SK-N-SH (cell line): Measurements from ENCODE around the gene PLLP. TPM values are rescaled to one million over a fixed set of nuclear protein-coding genes. Genes with fewer than 3 reads are reported as not detected.

Source experiments
- CTCF ChIA-PET: fragments of 300-600, 350-600 bp; formaldehyde crosslinking; extraction: SDS; loops from one replicate; lab custom pipeline; 2021; lab: Yijun Ruan, JAX
- POLR2A ChIA-PET: fragments of 350-600 bp; sonication (Branson Sonifier 250); formaldehyde crosslinking; extraction: SDS; loops from one replicate; lab custom pipeline; 2020; ENCODE audit warnings: antibody characterized with exemption, inconsistent platforms; lab: Yijun Ruan, JAX
- DNase-seq: peaks from one replicate; pipeline ENCODE4 v3.0.0; 2012
- H2AFZ ChIP-seq: fragments of 200-600 bp; sonication (generic); 2 replicates; pipeline ENCODE4 v1.8.1; 2016; ENCODE audit warnings: antibody characterized with exemption, mild to moderate bottlenecking, low read depth
- H3F3A ChIP-seq: fragments of 200-600 bp; sonication (generic); replicated peaks from 2 replicates; pipeline ENCODE3; 2016; ENCODE audit warnings: antibody characterized with exemption, mild to moderate bottlenecking; ENCODE audit not compliant: insufficient read depth
- H3K27ac ChIP-seq, 2 experiments: fragments of 200-500 bp in 1 of 2; fragments of 200-600 bp in 1 of 2; sonication (Bioruptor generic) in 1 of 2; sonication (generic), shearing (Covaris generic) in 1 of 2; 2 replicates each; pipeline versions ENCODE4 v1.5.1 to v1.6.1; 2014 to 2016; ENCODE audit warnings: low read depth in 2 of 2, inconsistent platforms in 1 of 2, low read length in 1 of 2, mild to moderate bottlenecking in 1 of 2, mixed read lengths in 1 of 2
- H3K27me3 ChIP-seq: fragments of 200-600 bp; sonication (generic), shearing (Covaris generic); 2 replicates; pipeline ENCODE4 v1.6.1; 2016; ENCODE audit warnings: mixed run types; ENCODE audit not compliant: insufficient read depth
- H3K36me3 ChIP-seq, 2 experiments: fragments of 200-500 bp in 1 of 2; fragments of 200-600 bp in 1 of 2; sonication (Bioruptor generic) in 1 of 2; sonication (generic) in 1 of 2; replicated peaks in 1 of 2; 2 replicates each; pipeline versions ENCODE3 to v1.5.1; 2014 to 2016; ENCODE audit warnings: low read length in 1 of 2, mild to moderate bottlenecking in 1 of 2; ENCODE audit not compliant: insufficient read depth in 2 of 2, control insufficient read depth in 1 of 2
- H3K4me1 ChIP-seq, 2 experiments: fragments of 200-500 bp in 1 of 2; fragments of 200-600 bp in 1 of 2; sonication (Bioruptor generic) in 1 of 2; sonication (generic), shearing (Covaris generic) in 1 of 2; 2 replicates each; pipeline versions ENCODE4 v1.5.1 to v1.6.1; 2014 to 2016; ENCODE audit warnings: low read depth in 1 of 2, low read length in 1 of 2, mixed run types in 1 of 2; ENCODE audit not compliant: insufficient read depth in 2 of 2, control insufficient read depth in 1 of 2
- H3K4me2 ChIP-seq: fragments of 200-600 bp; sonication (generic), shearing (Covaris generic); 2 replicates; pipeline ENCODE4 v1.6.1; 2017; ENCODE audit warnings: mixed run types
- H3K4me3 ChIP-seq, 2 experiments: fragments of 200-500 bp in 1 of 2; fragments of 200-600 bp in 1 of 2; sonication (Bioruptor generic) in 1 of 2; sonication (generic), shearing (Covaris generic) in 1 of 2; 2 replicates each; pipeline versions ENCODE4 v1.5.1 to v1.8.1; 2014 to 2016; ENCODE audit warnings: low read depth in 2 of 2, inconsistent platforms in 1 of 2, low read length in 1 of 2, mild to moderate bottlenecking in 1 of 2, mixed read lengths in 1 of 2, moderate library complexity in 1 of 2
- H3K79me2 ChIP-seq: fragments of 200-600 bp; sonication (generic); 2 replicates; pipeline ENCODE4 v1.8.1; 2017; ENCODE audit warnings: mild to moderate bottlenecking; ENCODE audit not compliant: insufficient read depth
- H3K9ac ChIP-seq: fragments of 200-600 bp; sonication (generic); 2 replicates; pipeline ENCODE4 v1.6.1; 2017; ENCODE audit warnings: mixed run types
- H3K9me2 ChIP-seq: fragments of 200-600 bp; sonication (generic); 2 replicates; pipeline ENCODE4 v1.6.1; 2017; ENCODE audit warnings: mixed run types
- H3K9me3 ChIP-seq: fragments of 200-600 bp; sonication (generic); 2 replicates; pipeline ENCODE4 v1.6.1; 2017; ENCODE audit warnings: mixed run types, mild to moderate bottlenecking, moderate library complexity
- H4K20me1 ChIP-seq: fragments of 200-600 bp; sonication (generic); 2 replicates; pipeline ENCODE4 v1.6.1; 2017; ENCODE audit warnings: mild to moderate bottlenecking, mixed run types; ENCODE audit not compliant: insufficient read depth
- ELF1 ChIP-seq: IDR thresholded peaks from 2 replicates; pipeline ENCODE4 v1.4.0; 2012
- EP300 ChIP-seq, 2 experiments: IDR thresholded peaks; 2 replicates each; pipeline versions ENCODE4 v1.4.0 to v1.6.1; 2012; ENCODE audit warnings: borderline replicate concordance in 1 of 2, low read depth in 1 of 2, low read length in 1 of 2
- GABPA ChIP-seq: IDR thresholded peaks from 2 replicates; pipeline ENCODE4 v1.4.0; 2012; ENCODE audit warnings: low read depth, mild to moderate bottlenecking
- MXI1 ChIP-seq: IDR thresholded peaks from 2 replicates; pipeline ENCODE4 v1.6.1; 2012; ENCODE audit warnings: mild to moderate bottlenecking, low read depth, low read length, improper control_type of control experiment
- NFIC ChIP-seq: IDR thresholded peaks from 2 replicates; pipeline ENCODE4 v1.4.0; 2012; ENCODE audit warnings: borderline replicate concordance
- RAD21 ChIP-seq: IDR thresholded peaks from 2 replicates; pipeline ENCODE4 v1.6.1; 2012; ENCODE audit warnings: mild to moderate bottlenecking, low read length
- RCOR1 ChIP-seq: fragments of 150-350 bp; IDR thresholded peaks from 2 replicates; pipeline ENCODE4 v1.6.1; 2017; ENCODE audit warnings: antibody characterized with exemption, low read length
- RFX5 ChIP-seq: IDR thresholded peaks from 2 replicates; pipeline ENCODE4 v1.6.1; 2012; ENCODE audit warnings: mild to moderate bottlenecking, improper control_type of control experiment, low read length
- RXRA ChIP-seq: IDR thresholded peaks from 2 replicates; pipeline ENCODE4 v1.4.0; 2012; ENCODE audit warnings: low read depth, mild to moderate bottlenecking, borderline replicate concordance
- TAF1 ChIP-seq: IDR thresholded peaks from 2 replicates; pipeline ENCODE4 v1.6.1; 2012; ENCODE audit warnings: low read depth, mild to moderate bottlenecking, low read length, moderate library complexity, borderline replicate concordance
- TEAD4 ChIP-seq: IDR thresholded peaks from 2 replicates; pipeline ENCODE4 v1.4.0; 2012; ENCODE audit warnings: mild to moderate bottlenecking, borderline replicate concordance; ENCODE audit not compliant: insufficient read depth
- WGBS: methylation state at CpG from one replicate; pipeline ENCODE4 v1.1.6; 2017; ENCODE audit warnings: low lambda C conversion rate; 5-methylcytosine and 5-hydroxymethylcytosine counted together
- polyA plus RNA-seq, 3 experiments: library from polyadenylated mRNA; depleted of rRNA; stranded (reverse); fragments of >200 nt; gene quantifications; 2 replicates each; pipeline ENCODE4 v1.2.3, GENCODE V29; 2012
- TF ChIP-seq, protein P1 (sequence below): IDR thresholded peaks from 2 replicates; pipeline ENCODE4 v1.6.1; 2012; ENCODE audit warnings: mild to moderate bottlenecking, low read depth, low read length, moderate library complexity
- TF ChIP-seq, protein P2 (sequence below): fragments of 150-350 bp; IDR thresholded peaks from 2 replicates; pipeline ENCODE4 v1.6.1; 2017; ENCODE audit warnings: antibody characterized with exemption, low read length, low read depth, borderline replicate concordance
- TF ChIP-seq, protein P3 (sequence below): fragments of 200-600 bp; sonication (generic); IDR thresholded peaks from 2 replicates; pipeline ENCODE4 v1.6.1; 2017; ENCODE audit warnings: antibody characterized with exemption, mild to moderate bottlenecking, moderate library complexity

Gene PLLP
- polyA plus RNA-seq, 1 of the 3 experiments (the other 2 are of a cell fraction): 1.3 TPM

DNA sequence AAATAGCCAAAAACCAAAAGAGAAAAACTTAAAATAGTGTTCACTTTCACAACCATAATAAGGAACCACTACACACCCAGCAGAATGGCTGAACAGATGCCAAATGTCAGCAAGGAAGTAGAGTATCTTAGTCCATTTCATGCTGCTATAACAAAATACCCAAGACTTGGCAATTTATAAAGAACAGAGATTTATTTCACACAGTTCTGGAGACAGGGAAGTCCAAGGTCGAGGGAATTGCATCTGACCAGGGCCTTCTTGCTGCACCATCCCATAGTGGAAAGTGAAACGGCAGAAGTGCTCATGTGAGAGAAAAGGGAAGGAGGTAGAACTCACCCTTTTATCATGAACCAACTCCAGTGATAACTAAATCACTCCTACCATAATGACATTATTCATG is 40.3 kb upstream of the PLLP start:
- Histone ChIP-seq H2AFZ (no peak overlapping the region), H3K4me1 (no peaks in the 10 kb centered on the region), H3K4me2 (no peak overlapping the region), H3K9me2 (no peaks in the 10 kb centered on the region), H3K36me3 (no peaks in the 10 kb centered on the region), H3K9ac (no peak overlapping the region), H3F3A (no peaks in the 10 kb centered on the region), H3K27ac (no peak overlapping the region), H4K20me1 (no peaks in the 10 kb centered on the region), H3K9me3 (no peaks in the 10 kb centered on the region), H3K4me3 (no peak overlapping the region), H3K27me3 (no peaks in the 10 kb centered on the region; the same call in 1 of the 2 replicates), H3K79me2 (no peaks in the 10 kb centered on the region)
- WGBS: 47% methylated on average over 2 of the region's 2 CpGs
- POLR2A ChIA-PET: no interaction called here
- no peak for DNase-seq
- TF ChIP-seq, protein P1, sequence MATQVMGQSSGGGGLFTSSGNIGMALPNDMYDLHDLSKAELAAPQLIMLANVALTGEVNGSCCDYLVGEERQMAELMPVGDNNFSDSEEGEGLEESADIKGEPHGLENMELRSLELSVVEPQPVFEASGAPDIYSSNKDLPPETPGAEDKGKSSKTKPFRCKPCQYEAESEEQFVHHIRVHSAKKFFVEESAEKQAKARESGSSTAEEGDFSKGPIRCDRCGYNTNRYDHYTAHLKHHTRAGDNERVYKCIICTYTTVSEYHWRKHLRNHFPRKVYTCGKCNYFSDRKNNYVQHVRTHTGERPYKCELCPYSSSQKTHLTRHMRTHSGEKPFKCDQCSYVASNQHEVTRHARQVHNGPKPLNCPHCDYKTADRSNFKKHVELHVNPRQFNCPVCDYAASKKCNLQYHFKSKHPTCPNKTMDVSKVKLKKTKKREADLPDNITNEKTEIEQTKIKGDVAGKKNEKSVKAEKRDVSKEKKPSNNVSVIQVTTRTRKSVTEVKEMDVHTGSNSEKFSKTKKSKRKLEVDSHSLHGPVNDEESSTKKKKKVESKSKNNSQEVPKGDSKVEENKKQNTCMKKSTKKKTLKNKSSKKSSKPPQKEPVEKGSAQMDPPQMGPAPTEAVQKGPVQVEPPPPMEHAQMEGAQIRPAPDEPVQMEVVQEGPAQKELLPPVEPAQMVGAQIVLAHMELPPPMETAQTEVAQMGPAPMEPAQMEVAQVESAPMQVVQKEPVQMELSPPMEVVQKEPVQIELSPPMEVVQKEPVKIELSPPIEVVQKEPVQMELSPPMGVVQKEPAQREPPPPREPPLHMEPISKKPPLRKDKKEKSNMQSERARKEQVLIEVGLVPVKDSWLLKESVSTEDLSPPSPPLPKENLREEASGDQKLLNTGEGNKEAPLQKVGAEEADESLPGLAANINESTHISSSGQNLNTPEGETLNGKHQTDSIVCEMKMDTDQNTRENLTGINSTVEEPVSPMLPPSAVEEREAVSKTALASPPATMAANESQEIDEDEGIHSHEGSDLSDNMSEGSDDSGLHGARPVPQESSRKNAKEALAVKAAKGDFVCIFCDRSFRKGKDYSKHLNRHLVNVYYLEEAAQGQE: no peak
- TF ChIP-seq, protein P2, sequence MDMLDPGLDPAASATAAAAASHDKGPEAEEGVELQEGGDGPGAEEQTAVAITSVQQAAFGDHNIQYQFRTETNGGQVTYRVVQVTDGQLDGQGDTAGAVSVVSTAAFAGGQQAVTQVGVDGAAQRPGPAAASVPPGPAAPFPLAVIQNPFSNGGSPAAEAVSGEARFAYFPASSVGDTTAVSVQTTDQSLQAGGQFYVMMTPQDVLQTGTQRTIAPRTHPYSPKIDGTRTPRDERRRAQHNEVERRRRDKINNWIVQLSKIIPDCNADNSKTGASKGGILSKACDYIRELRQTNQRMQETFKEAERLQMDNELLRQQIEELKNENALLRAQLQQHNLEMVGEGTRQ: no peak
- TF ChIP-seq GABPA (no peak), RFX5 (no peak), TEAD4 (no peak), NFIC (no peak), ELF1 (no peak), RAD21 (no peak), MXI1 (no peak), RXRA (no peak), RCOR1 (no peak), TAF1 (no peak), EP300 (IDR thresholded peaks at IDR 0.05; ENCODE audit: borderline replicate concordance in 1 of 2, low read depth in 1 of 2, low read length in 1 of 2) (no peak)
- TF ChIP-seq, protein P3, sequence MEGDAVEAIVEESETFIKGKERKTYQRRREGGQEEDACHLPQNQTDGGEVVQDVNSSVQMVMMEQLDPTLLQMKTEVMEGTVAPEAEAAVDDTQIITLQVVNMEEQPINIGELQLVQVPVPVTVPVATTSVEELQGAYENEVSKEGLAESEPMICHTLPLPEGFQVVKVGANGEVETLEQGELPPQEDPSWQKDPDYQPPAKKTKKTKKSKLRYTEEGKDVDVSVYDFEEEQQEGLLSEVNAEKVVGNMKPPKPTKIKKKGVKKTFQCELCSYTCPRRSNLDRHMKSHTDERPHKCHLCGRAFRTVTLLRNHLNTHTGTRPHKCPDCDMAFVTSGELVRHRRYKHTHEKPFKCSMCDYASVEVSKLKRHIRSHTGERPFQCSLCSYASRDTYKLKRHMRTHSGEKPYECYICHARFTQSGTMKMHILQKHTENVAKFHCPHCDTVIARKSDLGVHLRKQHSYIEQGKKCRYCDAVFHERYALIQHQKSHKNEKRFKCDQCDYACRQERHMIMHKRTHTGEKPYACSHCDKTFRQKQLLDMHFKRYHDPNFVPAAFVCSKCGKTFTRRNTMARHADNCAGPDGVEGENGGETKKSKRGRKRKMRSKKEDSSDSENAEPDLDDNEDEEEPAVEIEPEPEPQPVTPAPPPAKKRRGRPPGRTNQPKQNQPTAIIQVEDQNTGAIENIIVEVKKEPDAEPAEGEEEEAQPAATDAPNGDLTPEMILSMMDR: no peak
- CTCF ChIA-PET: no interaction called here
